Mesendoderm (in vitro differentiated cells): ENCODE data around the gene SNX30.
A peak's percentile ranks its signal among the peaks of the same experiment; 100 is the strongest.

Experiments used
- DNase-seq: peaks from one replicate; pipeline ENCODE4 v3.0.0; 2013
- H2AK5ac ChIP-seq: 2 replicates; pipeline ENCODE4 v1.6.1; 2013; ENCODE audit warnings: low read length, inconsistent platforms
- H2BK120ac ChIP-seq: 2 replicates; pipeline ENCODE4 v1.6.1; 2013; ENCODE audit warnings: low read depth, mild to moderate bottlenecking, low read length, moderate library complexity, mixed read lengths
- H2BK15ac ChIP-seq: replicated peaks from 2 replicates; pipeline ENCODE4 v1.6.1; 2013; ENCODE audit warnings: low read depth, mild to moderate bottlenecking, moderate library complexity
- H2BK5ac ChIP-seq: 2 replicates; pipeline ENCODE4 v1.6.1; 2013; ENCODE audit warnings: low read length, inconsistent platforms
- H3K18ac ChIP-seq: 2 replicates; pipeline ENCODE4 v1.6.1; 2013; ENCODE audit warnings: mild to moderate bottlenecking, low read length, mixed read lengths
- H3K23ac ChIP-seq: one replicate; pipeline ENCODE4 v1.6.1; 2013; ENCODE audit warnings: low read length
- H3K27ac ChIP-seq: 2 replicates; pipeline ENCODE4 v1.5.1; 2013; ENCODE audit warnings: low read depth, mild to moderate bottlenecking, inconsistent platforms, low read length, moderate library complexity
- H3K27me3 ChIP-seq: 2 replicates; pipeline ENCODE4 v1.6.1; 2013; ENCODE audit warnings: low read length, control low read depth, mild to moderate bottlenecking, inconsistent platforms; ENCODE audit not compliant: insufficient read depth, poor library complexity
- H3K36me3 ChIP-seq: 2 replicates; pipeline ENCODE4 v1.6.1; 2013; ENCODE audit warnings: low read length, inconsistent platforms; ENCODE audit not compliant: control insufficient read depth, insufficient read depth
- H3K4ac ChIP-seq: one replicate; pipeline ENCODE4 v1.6.1; 2013; ENCODE audit warnings: low read depth, mild to moderate bottlenecking, low read length, moderate library complexity
- H3K4me1 ChIP-seq: 2 replicates; pipeline ENCODE4 v1.6.1; 2013; ENCODE audit warnings: low read depth, low read length, inconsistent platforms; ENCODE audit not compliant: control insufficient read depth
- H3K4me2 ChIP-seq: 2 replicates; pipeline ENCODE4 v1.6.1; 2013; ENCODE audit warnings: low read length
- H3K4me3 ChIP-seq: 2 replicates; pipeline ENCODE4 v1.5.1; 2013; ENCODE audit warnings: mild to moderate bottlenecking, low read length
- H3K56ac ChIP-seq: one replicate; pipeline ENCODE4 v1.6.1; 2013; ENCODE audit warnings: low read length
- H3K79me1 ChIP-seq: 2 replicates; pipeline ENCODE4 v1.6.1; 2013; ENCODE audit warnings: low read length, inconsistent platforms
- H3K79me2 ChIP-seq: 2 replicates; pipeline ENCODE4 v1.6.1; 2013; ENCODE audit warnings: mild to moderate bottlenecking, low read length; ENCODE audit not compliant: control insufficient read depth, insufficient read depth
- H3K9ac ChIP-seq: 2 replicates; pipeline ENCODE4 v1.6.1; 2013; ENCODE audit warnings: low read length, inconsistent platforms
- H4K5ac ChIP-seq: one replicate; pipeline ENCODE4 v1.6.1; 2013; ENCODE audit warnings: low read length
- H4K8ac ChIP-seq: one replicate; pipeline ENCODE4 v1.6.1; 2013; ENCODE audit warnings: low read depth, mild to moderate bottlenecking, control low read depth, low read length, moderate library complexity
- WGBS: extraction: QIAGEN DNeasy Blood & Tissue Kit; methylation state at CpG from one replicate; pipeline ENCODE4 v1.1.7; 2013; ENCODE audit warnings: low lambda C conversion rate, missing lambda C conversion rate; ENCODE audit not compliant: insufficient coverage; ENCODE audit errors: extremely low coverage; 5-methylcytosine and 5-hydroxymethylcytosine counted together

The SNX30 gene

DNA sequence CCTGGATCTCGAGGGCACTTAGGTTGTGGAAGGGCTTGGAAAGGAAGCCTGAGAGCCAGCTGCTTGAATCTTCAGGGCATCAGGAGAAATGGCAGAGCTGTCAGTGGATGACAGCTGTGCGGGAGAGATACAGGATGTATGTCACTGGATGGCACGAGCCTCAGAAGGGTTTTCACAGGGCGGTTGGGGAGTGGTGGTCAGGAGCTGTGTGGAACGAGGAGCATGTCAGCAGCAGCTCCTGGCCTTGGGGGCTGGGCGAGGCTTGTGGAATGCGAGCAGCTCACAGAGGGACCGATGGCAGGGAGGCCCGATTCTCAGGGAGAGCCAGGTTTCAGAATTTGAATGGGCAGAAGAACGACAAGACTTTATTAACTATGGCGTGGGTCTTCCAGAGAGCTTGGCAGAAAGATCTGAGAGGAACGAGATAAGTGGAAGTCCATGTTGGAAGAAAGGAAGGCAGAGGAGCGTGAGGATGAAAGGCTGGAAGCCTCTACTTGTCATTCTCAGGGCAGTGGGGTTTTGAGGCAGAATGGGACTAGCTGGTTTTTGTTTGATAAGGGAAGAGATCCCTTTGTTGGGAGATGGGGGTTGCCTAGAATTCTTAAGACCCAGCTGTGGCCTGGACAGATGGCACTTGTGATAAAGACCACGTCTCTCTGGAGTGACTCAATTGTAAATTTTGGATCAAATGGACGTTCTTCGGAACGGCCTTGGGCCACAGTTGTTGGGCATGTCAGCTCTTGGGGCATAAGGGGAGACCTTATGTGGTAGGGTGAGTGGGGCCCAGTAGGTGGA, 60.3 kb downstream of the SNX30 start:
- Histone ChIP-seq H3K36me3 (no peaks in the 10 kb centered on the region), H3K23ac (no peak overlapping the region), H3K9ac (no peak overlapping the region), H3K79me2 (no peaks in the 10 kb centered on the region), H4K8ac (no peak overlapping the region), H2BK15ac (no peak overlapping the region), H3K27ac (no peak overlapping the region), H2BK120ac (no peak overlapping the region), H2AK5ac (no peak overlapping the region), H3K4ac (no peak overlapping the region), H4K5ac (no peak overlapping the region), H3K79me1 (peaks cover 4% of the 10 kb centered on the region), H3K4me2 (no peak overlapping the region), H3K4me1 (peaks cover 7% of the 10 kb centered on the region), H3K27me3 (no peaks in the 10 kb centered on the region), H3K4me3 (no peak overlapping the region), H3K56ac (no peak overlapping the region), H2BK5ac (no peak overlapping the region), H3K18ac (no peak overlapping the region)
- WGBS, result no CpG with 5 or more reads among the region's 17 CpGs
- peak; percentile 63 for DNase-seq

DNA sequence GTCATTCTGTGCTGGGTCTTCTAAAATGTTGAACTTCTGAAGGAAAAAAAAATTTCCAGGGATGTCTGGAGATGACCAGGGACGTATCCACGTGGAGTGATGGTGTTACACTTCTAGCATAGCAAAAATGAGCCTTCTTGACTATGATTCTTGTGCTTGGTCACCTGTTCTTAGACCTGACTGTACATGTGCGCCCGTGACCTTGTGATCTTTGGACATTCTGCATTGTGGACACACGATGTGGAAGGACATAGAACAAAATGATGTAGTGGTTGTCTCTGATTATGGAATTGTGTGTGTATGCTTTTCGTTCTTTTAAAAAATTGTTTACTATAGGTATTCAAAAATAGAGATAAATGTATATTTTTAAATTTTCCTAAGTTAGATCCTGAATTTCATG, 61.0 kb downstream of the SNX30 start:
- WGBS, result no CpG with 5 or more reads among the region's 6 CpGs
- Histone ChIP-seq H3K79me1 (peaks cover 4% of the 10 kb centered on the region), H2AK5ac (no peak overlapping the region), H3K27ac (no peak overlapping the region), H3K4me3 (no peak overlapping the region), H3K18ac (no peak overlapping the region), H3K4me2 (no peak overlapping the region), H2BK15ac (no peak overlapping the region), H3K23ac (no peak overlapping the region), H3K9ac (no peak overlapping the region), H3K4ac (no peak overlapping the region), H3K4me1 (peaks cover 7% of the 10 kb centered on the region), H3K27me3 (no peaks in the 10 kb centered on the region), H4K5ac (no peak overlapping the region), H3K56ac (no peak overlapping the region), H2BK5ac (no peak overlapping the region), H3K79me2 (no peaks in the 10 kb centered on the region), H2BK120ac (no peak overlapping the region), H3K36me3 (no peaks in the 10 kb centered on the region), H4K8ac (no peak overlapping the region)
- DNase-seq, result no peak

DNA sequence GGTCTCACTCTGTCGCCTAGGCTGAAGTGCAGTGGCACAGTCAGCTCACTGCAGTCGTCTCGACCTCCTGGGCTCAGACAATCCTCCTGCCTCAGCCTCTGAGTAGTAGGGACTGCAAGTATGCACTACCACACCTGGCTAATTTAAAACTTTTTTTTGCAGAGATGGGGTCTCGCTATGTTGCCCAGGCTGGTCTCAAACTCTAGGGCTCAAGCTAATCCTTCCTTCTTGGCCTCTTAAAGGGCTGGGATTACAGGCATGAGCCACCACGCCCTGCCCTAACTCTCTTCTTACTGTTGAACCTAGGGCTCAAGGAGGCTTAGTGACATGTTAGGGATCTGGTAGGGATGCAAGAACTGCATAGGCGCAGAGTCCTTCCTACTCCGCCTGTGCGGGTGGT, 65.3 kb downstream of the SNX30 start:
- Histone ChIP-seq H2BK120ac (no peak overlapping the region), H3K79me2 (no peaks in the 10 kb centered on the region), H2BK5ac (no peak overlapping the region), H2AK5ac (no peak overlapping the region), H3K36me3 (no peaks in the 10 kb centered on the region), H3K56ac (no peak overlapping the region), H3K23ac (no peak overlapping the region), H4K5ac (no peak overlapping the region), H3K27ac (no peak overlapping the region), H3K4me1 (peaks cover 1% of the 10 kb centered on the region), H3K9ac (no peak overlapping the region), H4K8ac (no peak overlapping the region), H3K4me3 (no peak overlapping the region), H2BK15ac (no peak overlapping the region), H3K4ac (no peak overlapping the region), H3K27me3 (no peaks in the 10 kb centered on the region), H3K4me2 (no peak overlapping the region), H3K79me1 (peaks cover 2% of the 10 kb centered on the region), H3K18ac (no peak overlapping the region)
- WGBS, result no CpG with 5 or more reads among the region's 8 CpGs
- DNase-seq, result no peak

DNA sequence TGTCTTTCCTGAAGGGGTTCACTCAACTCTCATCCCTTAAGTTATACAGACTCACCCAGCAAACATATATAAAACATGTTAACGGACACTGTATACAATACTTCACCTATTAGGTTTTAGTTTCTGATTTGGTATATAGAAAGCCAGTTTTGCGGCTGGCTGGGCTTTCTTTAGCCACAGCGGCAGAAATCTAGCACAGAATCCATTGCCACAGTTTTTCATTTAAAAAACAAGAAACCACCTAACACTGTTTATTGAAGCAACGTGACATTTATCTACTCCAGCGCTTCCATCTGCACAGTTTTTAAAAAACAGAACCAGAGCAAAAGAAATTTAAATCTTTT, 67.3 kb downstream of the SNX30 start:
- no peak overlapping the region for H3K9ac ChIP-seq
- H3K4ac ChIP-seq, result no peak overlapping the region
- H4K8ac ChIP-seq, result no peak overlapping the region
- DNase-seq, result no peak
- H3K36me3 ChIP-seq, result no peaks in the 10 kb centered on the region
- H3K4me2 ChIP-seq, result no peak overlapping the region
- no peaks in the 10 kb centered on the region for H3K27me3 ChIP-seq
- WGBS, result no CpG with 5 or more reads among the region's 5 CpGs
- no peak overlapping the region for H3K23ac ChIP-seq
- no peaks in the 10 kb centered on the region for H3K79me2 ChIP-seq
- no peak overlapping the region for H2BK120ac ChIP-seq
- H3K56ac ChIP-seq, result no peak overlapping the region
- no peak overlapping the region for H3K27ac ChIP-seq
- no peak overlapping the region for H2AK5ac ChIP-seq
- no peak overlapping the region for H2BK15ac ChIP-seq
- H3K4me3 ChIP-seq, result no peak overlapping the region
- H3K79me1 ChIP-seq, result no peaks in the 10 kb centered on the region
- H3K4me1 ChIP-seq, result no peaks in the 10 kb centered on the region
- no peak overlapping the region for H3K18ac ChIP-seq
- H2BK5ac ChIP-seq, result no peak overlapping the region
- no peak overlapping the region for H4K5ac ChIP-seq

DNA sequence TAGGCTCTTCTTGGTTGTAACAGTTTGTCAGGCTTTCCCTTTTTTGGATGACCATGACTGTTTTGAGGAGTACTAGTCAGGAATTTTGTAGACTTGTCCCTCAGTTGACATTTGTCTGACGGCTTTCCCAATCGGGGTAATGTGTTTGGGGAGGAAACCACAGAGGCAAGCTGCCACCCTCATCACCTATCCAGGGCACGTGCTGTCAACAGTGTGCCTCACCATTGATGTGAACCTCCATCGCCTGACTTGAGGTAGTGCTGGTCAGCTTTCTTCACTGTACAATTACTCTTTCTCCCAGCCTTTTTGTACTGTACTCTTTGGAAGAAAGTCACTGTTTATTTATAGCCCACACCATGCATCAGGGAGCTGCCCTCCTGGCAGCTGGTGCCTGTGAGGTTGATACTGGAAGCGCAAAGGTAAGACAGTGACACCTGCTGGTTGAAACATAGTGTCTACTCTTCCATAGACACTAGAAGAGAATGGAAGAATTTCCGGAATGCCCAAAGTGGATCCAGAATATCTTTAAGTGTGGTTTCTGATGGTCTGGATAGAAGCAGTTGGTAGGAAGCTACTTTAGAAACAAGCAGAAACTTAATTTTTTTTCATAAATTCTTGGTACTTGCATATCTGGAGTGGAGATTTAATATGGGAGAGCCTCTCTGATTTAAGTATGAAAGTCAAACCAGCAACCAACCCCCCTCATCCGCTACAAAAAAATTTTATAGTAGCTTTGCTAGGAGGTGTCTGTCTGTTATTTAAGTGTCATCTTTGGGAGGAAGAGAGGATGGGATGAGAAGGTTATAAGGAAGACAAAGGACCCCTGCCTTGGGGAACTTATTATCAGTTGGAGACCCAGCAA, 69.3 kb downstream of the SNX30 start:
- H3K79me1 ChIP-seq, result no peaks in the 10 kb centered on the region
- no peak overlapping the region for H3K9ac ChIP-seq
- H2BK15ac ChIP-seq, result no peak overlapping the region
- H4K8ac ChIP-seq, result no peak overlapping the region
- H3K18ac ChIP-seq, result no peak overlapping the region
- H3K4me2 ChIP-seq, result no peak overlapping the region
- H3K4me1 ChIP-seq, result no peaks in the 10 kb centered on the region
- no peaks in the 10 kb centered on the region for H3K79me2 ChIP-seq
- no peak overlapping the region for H3K23ac ChIP-seq
- H2BK5ac ChIP-seq, result no peak overlapping the region
- DNase-seq, result peak; percentile 79
- H3K4me3 ChIP-seq, result no peak overlapping the region
- no peak overlapping the region for H3K4ac ChIP-seq
- no peaks in the 10 kb centered on the region for H3K36me3 ChIP-seq
- H3K27me3 ChIP-seq, result no peaks in the 10 kb centered on the region
- no CpG with 5 or more reads among the region's 7 CpGs for WGBS
- no peak overlapping the region for H2BK120ac ChIP-seq
- no peak overlapping the region for H3K27ac ChIP-seq
- no peak overlapping the region for H2AK5ac ChIP-seq
- no peak overlapping the region for H4K5ac ChIP-seq
- H3K56ac ChIP-seq, result no peak overlapping the region
